GM12892 (cell line): Measurements from ENCODE around the gene AP3S2.

Experiments used
- POLR2A ChIP-seq: IDR thresholded peaks from 2 replicates; pipeline ENCODE4 v1.6.1; 2011; ENCODE audit warnings: low read depth, low read length, control low read depth
- POLR2AphosphoS5 ChIP-seq: IDR thresholded peaks from 2 replicates; pipeline ENCODE4 v1.6.1; 2011; ENCODE audit warnings: low read depth, low read length, control low read depth
- TAF1 ChIP-seq: IDR thresholded peaks from 2 replicates; pipeline ENCODE4 v1.6.1; 2011; ENCODE audit warnings: low read depth, mild to moderate bottlenecking, control low read depth, low read length, borderline replicate concordance

DNA sequence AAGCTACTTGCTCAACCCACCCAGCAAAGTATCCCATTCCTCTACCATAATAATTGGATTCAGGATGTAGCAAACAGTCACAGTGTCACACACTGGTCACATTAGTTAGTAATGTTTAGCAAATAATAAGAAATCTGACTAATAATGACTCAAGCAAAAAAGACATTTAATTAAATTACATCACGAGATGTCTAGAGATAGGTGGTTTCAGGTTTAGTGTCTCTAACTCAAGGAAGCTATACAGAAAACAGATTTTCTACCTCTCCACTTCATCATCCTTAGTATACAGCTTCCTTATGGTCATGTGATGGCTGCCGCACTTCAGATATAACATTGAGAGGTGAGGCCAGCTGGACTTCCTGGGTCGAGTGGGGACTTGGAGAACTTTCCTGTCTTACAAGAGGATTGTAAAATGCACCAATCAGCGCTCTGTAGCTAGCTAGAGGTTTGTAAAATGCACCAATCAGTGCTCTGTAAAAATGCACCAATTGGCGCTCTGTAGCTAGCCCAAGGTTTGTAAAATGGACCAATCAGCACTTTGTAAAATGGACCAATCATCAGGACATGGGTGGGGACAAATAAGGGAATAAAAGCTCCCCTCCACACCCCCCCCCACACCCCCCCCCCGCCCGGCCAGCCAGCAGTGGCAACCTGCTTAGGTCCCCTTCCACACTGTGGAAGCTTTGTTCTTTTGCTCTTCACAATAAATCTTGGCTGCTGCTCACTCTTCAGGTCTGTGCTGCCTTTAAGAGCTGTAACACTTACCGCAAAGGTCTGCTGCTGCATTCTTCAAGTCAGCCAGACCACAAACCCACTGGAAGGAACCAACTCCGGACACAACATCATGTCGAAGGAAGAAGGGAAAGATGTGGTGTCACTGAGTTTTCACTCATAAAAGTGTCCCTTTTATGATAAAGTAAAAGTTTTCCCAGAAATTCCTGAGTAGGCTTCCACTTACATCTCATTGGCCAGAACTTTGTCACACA, 43.9 kb upstream of the AP3S2 start:
- TF ChIP-seq POLR2A: no peak
- TF ChIP-seq POLR2AphosphoS5: no peak
- no peak for TF ChIP-seq TAF1
